Measurements from ENCODE around the gene MZT2B. TPM values are rescaled to one million over a fixed set of nuclear protein-coding genes. Genes with fewer than 3 reads are reported as not detected.

Gene MZT2B
- total and polyA plus RNA-seq, 2 experiments from 2014 or later: 70.9 to 233 TPM

GRCh38 chr2:130181325-130181879 lies 660 bp upstream of the MZT2B start, which contains the start of gene SMPD4:
SMPD4 (minus strand) TSS chr2:130181602; CDS start chr2:130176592, 5,010 bp downstream.
- H3K9me3 Mint-ChIP-seq: no peaks in the 10 kb centered on the region
- H3K27ac Mint-ChIP-seq: peak within 1 kb of the TSS; percentile 99
- peaks cover 52% of the 10 kb centered on the region for H3K79me2 ChIP-seq (replicated peaks; ENCODE audit: insufficient read depth)
- DNase-seq (ENCODE audit: low spot score) (peak; percentile 96), ATAC-seq (peak; percentile 63)
- peak within 1 kb of the TSS; percentile 66; the same call in 1 of the 2 replicates for H3K27ac ChIP-seq (ENCODE audit: low read depth)
- peaks cover 5% of the 10 kb centered on the region; the same call in 1 of the 2 replicates for H3K4me1 ChIP-seq (ENCODE audit: insufficient read depth)
- no peaks in the 10 kb centered on the region for H3F3A ChIP-seq (replicated peaks; ENCODE audit: low read depth)
- TF ChIP-seq CTCF (conservative IDR thresholded peaks at IDR 0.05; ENCODE audit: low read depth in 2 of 2): no peak; a peak in 1 of 4 replicates
- TF ChIP-seq JUNB (IDR thresholded peaks at IDR 0.05; ENCODE audit: unreplicated experiment): no peak
- no peak for TF ChIP-seq ZNF331 (CRISPR knock-in tag; IDR thresholded peaks at IDR 0.05; ENCODE audit: low read depth)
- no peak for TF ChIP-seq REST (IDR thresholded peaks at IDR 0.05; ENCODE audit: unreplicated experiment)
- peak; percentile 97 for TF ChIP-seq CREB1 (CRISPR knock-in tag; IDR thresholded peaks at IDR 0.05; ENCODE audit: low read depth)
- peak; percentile 45; the same call in 1 of the 2 replicates for TF ChIP-seq ETS1 (IDR thresholded peaks at IDR 0.05)
- TF ChIP-seq ZNF462 (CRISPR knock-in tag; IDR thresholded peaks at IDR 0.05): no peak
- TF ChIP-seq ZNF114 (CRISPR knock-in tag; IDR thresholded peaks at IDR 0.05): no peak
- TF ChIP-seq STAT1 (IDR thresholded peaks at IDR 0.05; ENCODE audit: unreplicated experiment): no peak
- TF ChIP-seq EZH2 (IDR thresholded peaks at IDR 0.05; ENCODE audit: low read depth, unreplicated experiment): no peak
- TF ChIP-seq EZH2phosphoT487 (IDR thresholded peaks at IDR 0.05; ENCODE audit: unreplicated experiment): no peak
- TF ChIP-seq NANOG (IDR thresholded peaks at IDR 0.05; ENCODE audit: borderline replicate concordance): no peak
- TF ChIP-seq POLR2AphosphoS5 (IDR thresholded peaks at IDR 0.05; ENCODE audit: low read depth): peak; percentile 75
- H3K27me3 Mint-ChIP-seq (ENCODE audit: insufficient read depth, low read depth, poor library complexity): peaks cover 11% of the 10 kb centered on the region
- peak within 1 kb of the TSS; percentile 99 for H3K4me3 Mint-ChIP-seq
- no peaks in the 10 kb centered on the region for H3K36me3 ChIP-seq (ENCODE audit: insufficient read depth)
- H4K20me1 ChIP-seq (replicated peaks; ENCODE audit: insufficient read depth): peaks cover 5% of the 10 kb centered on the region
- H3K4me1 Mint-ChIP-seq: peaks cover 10% of the 10 kb centered on the region; the same call in 2 of the 3 replicates
- H3K4me2 ChIP-seq: peak within 1 kb of the TSS; percentile 96
- no peaks in the 10 kb centered on the region for H3K27me3 ChIP-seq (ENCODE audit: insufficient read depth)
- H3K4me3 ChIP-seq: peak within 1 kb of the TSS; percentile 98
- H2AFZ ChIP-seq: no peak within 1 kb of the TSS
- H3K36me3 Mint-ChIP-seq (ENCODE audit: low read depth): peaks cover 14% of the 10 kb centered on the region
- H3K9me2 ChIP-seq (ENCODE audit: insufficient read depth): no peaks in the 10 kb centered on the region

Measured in GM23338 (cell line).